Fibroblast of skin of right biceps (primary cell): ENCODE data around the gene FABP6.
A peak's percentile ranks its signal among the peaks of the same experiment; 100 is the strongest.
"Not testable (repeated sequence)": the region's sequence is repeated elsewhere in the genome, so short reads cannot be mapped to it uniquely, and the experiment has no call there.

ENCODE experiments used
- DNase-seq: peaks from one replicate; pipeline ENCODE4 v3.0.0-alpha.2; 2013

Gene FABP6

GRCh38 chr5:160229190-160229742 lies at the start of gene FABP6:
Gene FABP6 (plus strand): TSS chr5:160229506. CDS start chr5:160229558, 52 bp downstream.
- no peak for DNase-seq

GRCh38 chr5:160180931-160181330 lies 48.4 kb upstream of the FABP6 start:
- no peak for DNase-seq

GRCh38 chr5:160181965-160182622 lies 47.2 kb upstream of the FABP6 start:
- DNase-seq = no peak

GRCh38 chr5:160183075-160183474 lies 46.2 kb upstream of the FABP6 start:
- no peak for DNase-seq

- DNase-seq = no peak
These were observed 43.5 kb upstream of the FABP6 start for GRCh38 chr5:160185626-160186360.

- no peak for DNase-seq
These were observed 42.8 kb upstream of the FABP6 start for GRCh38 chr5:160186480-160186879.

- DNase-seq = no peak
These were observed 42.2 kb upstream of the FABP6 start for GRCh38 chr5:160187091-160187490.

GRCh38 chr5:160188141-160189015 lies 40.9 kb upstream of the FABP6 start:
- peak; percentile 81 for DNase-seq

- DNase-seq = no peak
These were observed 36.9 kb upstream of the FABP6 start for GRCh38 chr5:160192424-160192823.

GRCh38 chr5:160193076-160193475 lies 36.2 kb upstream of the FABP6 start:
- DNase-seq = not testable (repeated sequence)

- DNase-seq = not testable (repeated sequence)
These were observed 35.5 kb upstream of the FABP6 start for GRCh38 chr5:160193790-160194189.

- peak; percentile 94 for DNase-seq
These were observed 31.8 kb upstream of the FABP6 start for GRCh38 chr5:160197341-160198144.

GRCh38 chr5:160198146-160198545 lies 31.2 kb upstream of the FABP6 start:
- no peak for DNase-seq

GRCh38 chr5:160198841-160199409 lies 30.4 kb upstream of the FABP6 start:
- DNase-seq = no peak

- peak; percentile 53 for DNase-seq
These were observed 29.8 kb upstream of the FABP6 start for GRCh38 chr5:160199410-160199911.

- no peak for DNase-seq
These were observed 22.2 kb upstream of the FABP6 start for GRCh38 chr5:160207061-160207460.

GRCh38 chr5:160209917-160210316 lies 19.4 kb upstream of the FABP6 start:
- no peak for DNase-seq

- DNase-seq = no peak
These were observed 18.7 kb upstream of the FABP6 start for GRCh38 chr5:160210606-160211005.

GRCh38 chr5:160211352-160211751 lies 18.0 kb upstream of the FABP6 start:
- DNase-seq = no peak

GRCh38 chr5:160213537-160213936 lies 15.8 kb upstream of the FABP6 start:
- DNase-seq = no peak

- no peak for DNase-seq
These were observed 9.9 kb upstream of the FABP6 start for GRCh38 chr5:160219356-160219755.

GRCh38 chr5:160221082-160221481 lies 8.2 kb upstream of the FABP6 start:
- no peak for DNase-seq
